Measurements from ENCODE around the gene DPP3.
"Not testable (repeated sequence)": the region's sequence is repeated elsewhere in the genome, so short reads cannot be mapped to it uniquely, and the experiment has no call there.

The DPP3 gene

DNA sequence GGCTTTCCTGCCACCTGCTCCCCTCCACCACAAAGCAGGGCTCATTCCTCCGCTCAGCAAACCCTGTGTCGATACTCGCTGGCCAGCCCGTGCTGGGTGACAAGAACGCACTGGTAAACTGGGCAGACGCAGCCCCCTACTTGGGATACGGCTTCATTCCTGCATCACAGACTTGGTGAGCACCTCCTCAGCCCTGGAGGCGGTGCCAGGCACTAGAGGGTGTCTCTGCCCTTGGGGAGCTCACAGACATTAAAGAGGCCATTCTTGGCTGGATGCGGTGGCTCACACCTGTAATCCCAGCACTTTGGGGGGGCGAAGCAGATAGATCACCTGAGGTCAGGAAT is 59.6 kb downstream of the DPP3 start:
- DNase-seq = no peak

DNA sequence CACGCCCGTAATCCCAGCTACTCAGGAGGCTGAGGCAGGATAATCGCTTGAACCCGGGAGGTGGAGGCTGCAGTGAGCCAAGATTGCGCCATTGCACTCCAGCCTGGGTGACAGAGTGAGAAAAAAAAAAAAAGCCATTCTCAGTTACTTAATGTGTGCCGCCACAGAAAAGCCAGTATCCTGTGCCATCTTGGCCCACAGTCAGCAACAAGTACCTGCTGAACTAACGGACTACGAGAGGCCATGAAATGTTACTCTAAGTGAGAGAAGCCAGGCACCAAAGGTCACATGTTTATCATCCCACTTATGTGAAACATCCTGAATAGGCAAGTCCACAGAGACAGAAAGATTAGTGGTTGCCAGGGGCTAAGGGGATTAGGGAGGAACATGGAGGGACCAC is 60.4 kb downstream of the DPP3 start:
- DNase-seq = not testable (repeated sequence)

DNA sequence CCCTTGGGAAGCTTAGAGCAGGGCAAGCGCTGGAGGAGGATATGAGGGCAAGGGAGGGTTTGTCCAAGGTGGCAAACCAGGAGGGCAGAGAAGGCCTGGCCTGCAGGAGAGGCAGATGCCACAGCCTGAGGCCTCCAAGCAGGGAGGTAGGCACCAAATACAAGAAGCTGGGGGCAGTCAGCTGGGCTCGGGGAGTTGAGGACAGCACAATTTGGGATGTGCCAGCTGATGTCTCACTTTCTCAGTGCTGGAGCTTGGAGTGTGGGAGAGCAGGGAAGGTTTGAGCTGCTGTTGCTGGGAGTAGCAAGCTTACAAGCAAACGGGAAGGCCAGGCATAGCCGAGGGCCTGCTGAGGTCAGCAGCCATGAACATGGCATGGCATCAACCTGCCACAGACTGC is 61.7 kb downstream of the DPP3 start:
- DNase-seq = no peak

DNA sequence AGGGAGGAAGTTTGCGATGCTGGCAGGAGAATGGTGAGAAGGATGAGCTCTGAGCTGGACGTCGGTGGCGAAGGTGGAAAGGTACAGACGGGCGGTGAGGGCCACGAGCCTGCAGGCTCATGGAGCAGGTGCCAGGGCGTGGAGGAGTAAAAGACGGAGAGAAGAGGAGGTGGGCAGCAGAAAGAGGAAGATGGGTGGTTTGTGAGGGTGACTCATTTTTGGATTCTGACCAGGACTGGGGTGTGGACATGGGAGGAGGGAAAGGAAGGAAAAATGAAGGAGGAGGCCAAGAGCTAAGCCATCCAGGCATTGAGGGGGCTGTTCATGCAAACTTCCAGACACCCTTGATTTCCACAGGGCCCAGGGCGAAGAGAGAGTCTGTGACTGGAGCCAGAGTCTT is 62.1 kb downstream of the DPP3 start:
- no peak for DNase-seq

DNA sequence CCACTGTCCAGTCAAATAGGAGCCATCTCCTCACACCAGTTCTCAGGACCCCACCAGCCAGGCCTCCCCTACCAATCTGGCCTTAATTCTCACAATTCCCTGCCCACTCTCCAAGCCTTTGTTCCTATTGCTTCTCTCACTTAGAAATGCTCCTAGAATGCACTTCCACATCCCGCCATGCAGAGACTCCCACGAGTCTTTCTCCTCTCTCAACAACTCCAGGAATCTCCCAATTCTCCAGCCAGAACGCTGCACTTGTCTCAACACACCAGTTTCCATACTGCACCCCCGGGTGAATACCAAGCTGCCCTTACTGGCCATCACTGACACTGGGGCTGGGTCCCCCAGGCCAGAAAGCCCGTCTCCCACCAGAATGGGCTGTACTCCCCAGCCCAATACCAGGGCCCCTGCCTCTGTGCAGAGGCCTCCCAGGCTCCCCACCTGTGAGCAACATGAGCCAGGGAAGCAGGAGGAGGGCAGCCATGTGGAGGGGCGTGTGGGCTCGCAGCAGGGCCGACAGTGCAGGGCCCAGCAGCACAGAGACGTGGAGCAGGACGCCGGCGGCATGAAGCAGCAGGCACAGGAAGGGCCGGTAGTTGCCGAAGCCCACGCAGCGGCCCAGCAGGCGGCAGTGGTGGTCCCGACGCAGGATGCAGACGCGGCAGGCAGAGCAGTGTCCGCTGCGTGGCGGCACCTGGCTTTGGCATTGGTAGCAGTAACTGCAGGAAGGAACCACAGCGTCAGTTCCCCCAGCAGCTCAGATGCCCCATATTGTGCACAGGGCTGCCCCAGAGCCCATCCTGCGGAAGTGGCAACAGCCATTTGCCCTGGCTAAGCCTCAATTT is 63.3 kb downstream of the DPP3 start:
- peak; percentile 36 for DNase-seq

DNA sequence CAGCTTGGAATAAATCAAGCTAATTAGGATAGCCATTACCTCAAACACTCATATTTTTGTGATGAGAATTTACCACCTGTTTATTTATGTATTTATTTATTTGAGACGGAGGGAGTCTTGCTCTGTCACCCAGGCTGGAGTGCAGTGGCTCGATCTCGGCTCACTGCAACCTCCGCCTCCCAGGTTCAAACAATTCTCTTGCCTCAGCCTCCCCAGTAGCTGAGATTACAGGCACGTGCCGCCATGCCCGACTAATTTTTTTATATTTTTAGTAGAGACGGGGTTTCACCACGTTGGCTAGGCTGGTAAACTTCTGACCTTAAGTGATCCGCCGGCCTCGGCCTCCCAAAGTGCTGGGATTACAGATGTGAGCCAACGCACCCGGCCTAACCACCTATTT is 64.7 kb downstream of the DPP3 start:
- DNase-seq = not testable (repeated sequence)

DNA sequence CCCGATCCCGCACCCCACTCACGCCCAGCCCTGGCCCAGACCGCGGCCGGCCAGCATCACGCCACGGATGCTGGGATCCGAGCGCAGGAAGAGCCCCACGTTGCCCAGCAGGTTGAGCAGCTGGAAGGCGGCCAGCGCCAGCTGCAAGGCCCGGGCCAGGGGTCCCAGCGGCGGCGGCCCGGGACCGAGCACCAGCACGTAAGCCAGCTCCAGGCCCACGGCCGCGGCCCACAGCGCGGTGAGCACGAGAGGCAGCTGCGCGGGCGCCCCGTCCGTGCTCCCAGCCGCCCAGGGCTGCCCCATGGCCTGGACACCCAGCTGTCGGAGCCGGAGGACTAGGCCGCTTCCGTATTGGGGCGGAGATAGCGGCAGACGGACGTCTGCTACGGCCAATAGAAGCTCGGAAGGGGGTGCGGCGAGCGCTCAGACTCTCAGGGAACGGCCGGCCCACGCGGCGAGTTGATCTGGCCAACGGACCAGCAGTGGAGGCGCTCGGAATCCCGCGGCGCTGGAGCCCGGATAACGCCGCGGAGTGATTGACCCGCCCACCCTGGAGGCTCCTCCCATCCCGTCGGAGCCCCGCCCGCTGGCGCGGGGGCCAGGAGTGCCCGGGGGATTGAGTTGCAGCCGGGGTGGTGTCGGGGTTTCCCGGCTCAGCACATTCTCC is 65.6 kb downstream of the DPP3 start, which contains the start of gene ZDHHC24:
Gene ZDHHC24 (minus strand): TSS at position 348 of the 667 bp plus-strand sequence. CDS start 45 bp downstream, at position 303.
- peak; percentile 92 for DNase-seq

DNA sequence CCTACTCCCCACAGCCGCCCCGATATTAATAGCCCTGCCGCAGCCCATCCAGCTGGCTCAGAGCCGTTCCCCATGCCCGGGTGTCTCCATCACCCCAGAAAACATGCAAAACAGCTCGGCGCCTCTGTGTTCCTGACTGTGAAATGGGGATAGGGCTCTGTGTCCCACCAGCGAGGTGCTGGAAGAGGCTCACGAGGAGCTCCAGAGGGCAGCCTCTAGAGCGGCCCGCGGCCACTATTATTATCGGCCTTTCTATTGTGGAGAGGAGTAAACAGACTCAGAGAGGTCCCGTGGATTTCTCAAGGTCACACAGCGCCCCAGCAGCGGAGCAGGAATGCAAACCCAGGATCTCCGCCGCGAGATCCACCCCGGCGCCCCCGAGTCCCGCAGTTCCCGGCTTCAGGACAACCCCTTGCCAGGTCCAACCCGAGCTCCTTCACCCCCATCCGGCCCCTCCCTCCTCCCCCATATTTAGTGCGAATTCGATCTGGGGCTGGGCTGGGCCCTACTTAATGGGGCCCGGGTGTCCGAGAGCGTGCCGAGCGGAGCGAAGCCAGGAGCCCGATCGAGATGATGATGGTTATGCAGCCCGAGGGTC is 66.2 kb downstream of the DPP3 start, which contains the start of gene ACTN3:
Gene ACTN3 (plus strand): TSS at position 536 of the 598 bp plus-strand sequence. CDS start 35 bp downstream, at position 571.
- DNase-seq = no peak

DNA sequence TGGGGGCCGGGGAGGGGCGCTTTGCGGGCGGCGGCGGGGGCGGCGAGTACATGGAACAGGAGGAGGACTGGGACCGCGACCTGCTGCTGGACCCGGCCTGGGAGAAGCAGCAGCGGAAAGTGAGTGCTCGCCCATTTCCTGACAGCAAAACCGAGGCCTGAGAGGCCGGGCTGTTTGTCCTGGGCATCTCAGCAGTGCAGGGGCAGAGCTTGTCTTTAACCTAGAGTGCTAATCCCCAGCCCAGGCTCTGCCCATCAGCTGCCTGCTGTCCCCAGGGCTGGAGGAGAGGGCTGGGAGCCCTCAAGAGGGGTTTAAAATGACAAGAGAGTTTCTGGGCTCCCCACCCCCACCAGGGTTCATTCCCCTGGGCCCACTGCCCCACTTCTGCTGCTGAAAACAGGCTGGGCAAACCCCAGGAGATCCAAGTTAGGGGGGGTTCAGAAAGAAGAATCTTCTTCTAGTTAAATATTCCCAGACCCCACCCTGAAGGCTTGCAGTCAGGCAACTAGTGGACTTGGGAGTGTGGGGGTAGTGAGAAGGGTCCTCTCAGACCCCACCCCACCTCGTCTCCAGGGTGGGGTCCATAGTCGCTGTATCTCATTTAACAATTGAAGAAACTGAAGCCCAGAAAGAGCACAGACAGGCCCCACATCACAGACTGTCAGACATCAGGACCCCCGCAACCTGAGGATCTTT is 66.9 kb downstream of the DPP3 start:
- no peak for DNase-seq

DNA sequence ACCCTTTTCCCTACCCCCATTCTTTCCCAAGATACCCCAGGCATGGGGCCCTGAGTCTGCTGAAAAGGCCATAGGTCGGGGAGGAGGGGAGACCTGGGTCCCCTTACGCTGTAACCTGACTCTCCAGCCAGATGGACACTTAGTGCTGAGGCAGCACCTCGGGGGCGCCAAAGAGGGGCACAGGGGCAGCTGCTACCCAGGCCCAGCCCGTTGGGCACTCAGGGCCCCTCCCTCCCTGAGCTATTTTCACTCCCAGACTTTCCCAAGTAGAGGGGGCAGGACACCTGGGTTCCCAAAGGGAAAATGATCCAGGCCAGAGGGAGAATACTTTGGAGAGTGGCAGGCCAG is 67.4 kb downstream of the DPP3 start:
- DNase-seq = no peak

DNA sequence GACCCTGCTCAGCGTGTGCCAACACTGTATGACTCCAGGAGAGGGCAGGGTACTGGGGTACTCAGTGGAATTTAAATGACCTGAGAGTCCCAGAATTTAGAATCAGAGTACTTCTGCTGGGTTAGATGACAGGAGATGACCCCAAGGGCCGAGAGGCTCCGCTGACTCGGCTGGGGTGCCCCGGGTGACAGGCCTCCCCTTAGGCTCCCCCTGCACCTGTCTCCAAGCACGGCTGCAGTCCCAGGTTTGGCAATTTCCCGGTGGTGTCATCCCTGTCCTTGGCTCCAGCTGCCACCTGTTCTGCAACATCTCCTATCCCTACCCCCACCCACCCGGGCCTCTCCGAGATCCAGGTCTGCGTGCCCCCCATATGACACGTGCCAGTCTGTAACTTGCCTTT is 67.8 kb downstream of the DPP3 start:
- DNase-seq = no peak

DNA sequence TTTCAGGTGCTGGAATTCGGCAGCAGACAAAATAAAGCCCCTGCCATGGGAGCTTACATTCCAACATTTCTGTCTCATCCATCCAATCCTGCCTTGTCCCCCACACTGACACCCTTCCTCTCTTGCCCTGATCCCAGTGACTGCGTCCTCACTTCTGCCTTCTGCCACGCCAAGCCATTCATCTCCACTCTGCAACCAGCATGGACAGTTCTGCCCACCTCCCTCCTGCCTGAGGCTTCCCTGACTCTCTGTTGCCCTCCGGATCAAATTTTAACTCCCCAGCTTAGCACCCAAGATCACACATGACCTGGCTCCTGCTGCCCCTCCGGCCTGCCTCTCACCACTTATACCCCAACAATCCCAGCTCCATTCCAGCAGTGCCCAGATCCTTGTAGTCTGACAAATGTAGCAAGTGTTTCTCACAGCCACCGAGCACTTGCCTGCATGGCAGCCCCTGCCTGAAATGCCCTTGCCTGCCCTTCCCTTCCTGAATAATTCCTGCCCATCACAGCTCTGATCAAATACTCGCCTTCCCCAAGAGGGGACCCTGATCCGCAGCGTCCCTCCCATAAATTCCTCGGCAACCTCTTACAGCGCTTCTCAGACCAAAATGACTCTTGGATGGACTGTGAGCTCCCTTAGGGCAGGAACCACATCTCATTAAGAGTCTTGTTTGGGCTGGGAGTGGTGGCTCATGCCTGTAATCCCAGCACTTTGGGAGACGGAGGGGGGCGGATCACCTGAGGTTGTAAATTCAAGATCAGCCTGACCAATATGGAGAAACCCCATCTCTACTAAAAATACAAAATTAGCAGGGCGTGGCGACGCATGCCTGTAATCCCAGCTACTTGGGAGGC is 68.8 kb downstream of the DPP3 start:
- no peak for DNase-seq

DNA sequence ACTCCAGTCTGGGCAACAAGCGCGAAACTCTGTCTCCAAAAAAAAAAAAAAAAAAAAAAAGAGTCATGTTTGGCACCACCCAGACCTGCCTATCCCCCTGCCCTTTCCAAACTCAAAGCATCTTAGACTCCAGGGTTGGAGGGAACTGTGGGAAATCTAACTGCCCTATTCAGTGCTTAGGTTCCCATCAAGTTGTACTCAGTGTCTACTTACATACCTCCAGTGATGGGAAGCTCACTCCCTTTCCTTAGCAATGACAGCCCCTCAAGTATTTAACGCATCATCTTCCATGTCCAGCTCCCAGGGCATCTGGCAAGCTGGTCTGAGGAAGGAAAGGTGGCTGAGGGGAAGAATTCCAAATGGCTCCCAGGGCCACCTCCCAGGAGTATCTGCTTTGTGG is 69.5 kb downstream of the DPP3 start:
- no peak for DNase-seq

DNA sequence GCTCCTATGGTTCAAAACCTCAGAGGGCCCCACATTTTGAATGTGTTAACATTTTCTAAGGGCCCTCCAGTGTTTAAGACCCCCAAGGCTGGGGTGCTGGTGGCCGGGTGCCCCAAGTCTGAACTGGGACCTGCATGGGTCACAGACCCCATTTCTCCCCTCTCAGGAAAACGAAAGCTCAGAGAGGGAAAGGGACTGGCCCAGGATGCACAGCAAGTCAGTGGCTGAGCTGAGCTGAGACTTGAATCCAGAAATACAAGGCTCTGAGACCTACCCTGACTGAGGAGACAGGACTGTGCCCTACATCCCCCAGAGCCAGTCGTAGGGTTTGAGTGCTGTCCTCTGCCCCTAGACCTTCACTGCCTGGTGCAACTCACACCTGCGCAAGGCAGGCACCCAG is 70.7 kb downstream of the DPP3 start:
- no peak for DNase-seq

DNA sequence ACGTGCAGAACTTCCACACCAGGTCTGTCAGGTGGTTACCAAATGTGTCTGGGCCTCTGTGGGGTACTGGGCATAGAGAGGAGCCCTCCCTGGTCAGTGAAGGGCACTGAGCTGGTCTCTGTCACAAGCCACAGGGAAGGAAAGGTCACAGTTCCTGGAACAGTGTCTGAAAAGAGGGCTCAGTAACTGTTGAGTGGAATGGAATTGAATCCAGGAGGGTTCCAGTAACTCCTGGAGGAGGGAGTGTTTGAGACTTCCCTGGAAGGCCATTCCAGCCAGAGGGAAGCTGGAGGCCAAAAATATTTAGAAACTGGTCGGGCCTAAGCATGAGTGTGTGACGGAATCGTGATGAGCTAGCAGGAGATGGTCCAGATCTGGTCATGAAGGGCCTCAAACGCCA is 74.4 kb downstream of the DPP3 start:
- no peak for DNase-seq

DNA sequence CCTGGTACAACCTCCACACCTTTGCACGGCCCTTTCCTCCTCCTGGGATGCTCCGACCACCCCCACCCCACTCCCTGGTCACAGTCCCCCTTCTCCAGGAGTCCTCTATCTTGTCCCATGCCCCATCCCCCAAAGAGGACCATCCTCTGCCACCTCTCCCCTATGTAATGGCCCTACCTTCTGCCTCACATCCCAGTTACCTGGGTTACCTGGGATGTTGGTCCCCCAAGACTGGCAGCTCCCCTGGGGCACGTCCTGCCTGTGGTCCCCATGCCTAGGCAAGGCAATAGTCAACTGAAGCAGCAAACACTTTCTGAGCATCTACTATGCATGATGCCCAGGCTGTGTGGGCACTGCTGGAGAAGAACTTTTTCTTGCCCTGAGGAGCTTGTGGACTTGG is 75.2 kb downstream of the DPP3 start:
- no peak for DNase-seq

DNA sequence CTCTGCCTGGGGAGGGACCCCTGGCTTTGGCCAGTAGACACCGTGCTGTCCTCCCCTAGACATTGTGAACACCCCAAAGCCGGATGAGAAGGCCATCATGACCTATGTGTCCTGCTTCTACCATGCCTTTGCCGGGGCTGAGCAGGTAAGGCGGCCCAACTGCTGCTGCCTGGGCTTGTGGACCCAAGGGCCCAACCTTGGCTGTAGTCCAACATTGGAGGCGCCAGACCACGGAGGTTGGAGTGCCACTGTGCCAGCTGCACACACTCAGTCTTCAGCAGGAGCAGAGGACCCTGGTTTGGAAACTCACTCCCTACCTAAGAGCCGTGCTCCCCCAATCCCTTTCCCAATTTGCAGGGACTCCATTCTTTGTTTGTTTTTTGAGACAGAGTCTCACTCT is 75.9 kb downstream of the DPP3 start:
- DNase-seq = no peak

DNA sequence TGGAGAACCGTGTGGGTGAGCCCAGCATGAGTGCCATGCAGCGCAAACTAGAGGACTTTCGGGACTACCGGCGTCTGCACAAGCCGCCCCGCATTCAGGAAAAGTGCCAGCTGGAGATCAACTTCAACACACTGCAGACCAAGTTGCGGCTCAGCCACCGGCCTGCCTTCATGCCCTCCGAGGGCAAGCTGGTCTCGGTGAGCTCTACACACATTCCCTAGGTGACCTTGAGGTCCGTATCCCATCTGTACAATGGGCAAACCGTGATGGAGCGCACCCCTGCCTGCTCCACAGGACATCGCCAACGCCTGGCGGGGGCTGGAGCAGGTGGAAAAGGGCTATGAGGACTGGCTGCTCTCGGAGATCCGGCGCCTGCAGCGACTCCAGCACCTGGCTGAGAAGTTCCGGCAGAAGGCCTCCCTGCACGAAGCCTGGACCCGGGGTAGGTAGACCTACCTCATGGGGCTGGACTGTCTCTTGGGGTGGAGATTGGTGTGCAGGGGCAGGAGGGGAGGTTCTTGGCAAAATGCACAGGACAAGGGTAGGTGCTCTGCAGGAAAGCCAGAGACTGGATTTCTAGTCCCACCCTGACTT is 77.6 kb downstream of the DPP3 start:
- no peak for DNase-seq
